Measurements from ENCODE around the gene PTGS1.

Gene PTGS1

DNA sequence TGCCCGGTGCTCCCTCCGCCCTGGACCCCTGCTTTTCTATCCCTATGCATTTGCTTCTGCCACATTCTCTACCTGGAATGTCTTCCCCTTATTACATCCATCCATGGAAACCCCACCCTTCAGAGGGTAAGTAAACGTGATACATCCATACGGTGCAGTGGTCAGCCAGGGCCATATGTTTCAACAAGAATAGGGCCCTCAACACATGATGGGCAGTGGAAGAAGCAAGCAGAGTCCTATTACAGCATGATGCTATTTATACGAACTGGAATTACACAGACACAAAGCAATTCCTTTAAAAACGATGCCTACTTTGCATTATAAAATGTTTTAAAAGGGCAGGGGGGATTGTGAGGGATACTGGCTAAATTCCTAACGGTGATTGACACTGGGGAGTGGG lies 38.2 kb upstream of the PTGS1 start:
- no peaks in the 10 kb centered on the region for H3K9me3 ChIP-seq (ENCODE audit: control insufficient read depth, insufficient read depth, low read depth, low read length)
- ChIA-PET POLR2A (no interaction called here), CTCF (no interaction called here)
- no peaks in the 10 kb centered on the region for H3K4me1 ChIP-seq (ENCODE audit: control insufficient read depth, insufficient read depth, low read length)
- H3K27ac ChIP-seq (ENCODE audit: extremely low read depth, low read depth, low read length): no peak overlapping the region
- TF ChIP-seq ZNF501 (tag by site-specific recombination; IDR thresholded peaks at IDR 0.05): no peak
- TF ChIP-seq MZF1 (tag by site-specific recombination; IDR thresholded peaks at IDR 0.05; ENCODE audit: borderline replicate concordance): no peak
- TF ChIP-seq, protein P1, sequence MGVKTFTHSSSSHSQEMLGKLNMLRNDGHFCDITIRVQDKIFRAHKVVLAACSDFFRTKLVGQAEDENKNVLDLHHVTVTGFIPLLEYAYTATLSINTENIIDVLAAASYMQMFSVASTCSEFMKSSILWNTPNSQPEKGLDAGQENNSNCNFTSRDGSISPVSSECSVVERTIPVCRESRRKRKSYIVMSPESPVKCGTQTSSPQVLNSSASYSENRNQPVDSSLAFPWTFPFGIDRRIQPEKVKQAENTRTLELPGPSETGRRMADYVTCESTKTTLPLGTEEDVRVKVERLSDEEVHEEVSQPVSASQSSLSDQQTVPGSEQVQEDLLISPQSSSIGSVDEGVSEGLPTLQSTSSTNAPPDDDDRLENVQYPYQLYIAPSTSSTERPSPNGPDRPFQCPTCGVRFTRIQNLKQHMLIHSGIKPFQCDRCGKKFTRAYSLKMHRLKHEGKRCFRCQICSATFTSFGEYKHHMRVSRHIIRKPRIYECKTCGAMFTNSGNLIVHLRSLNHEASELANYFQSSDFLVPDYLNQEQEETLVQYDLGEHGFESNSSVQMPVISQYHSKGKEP (tag by site-specific recombination; IDR thresholded peaks at IDR 0.05): no peak
- TF ChIP-seq, protein P2, sequence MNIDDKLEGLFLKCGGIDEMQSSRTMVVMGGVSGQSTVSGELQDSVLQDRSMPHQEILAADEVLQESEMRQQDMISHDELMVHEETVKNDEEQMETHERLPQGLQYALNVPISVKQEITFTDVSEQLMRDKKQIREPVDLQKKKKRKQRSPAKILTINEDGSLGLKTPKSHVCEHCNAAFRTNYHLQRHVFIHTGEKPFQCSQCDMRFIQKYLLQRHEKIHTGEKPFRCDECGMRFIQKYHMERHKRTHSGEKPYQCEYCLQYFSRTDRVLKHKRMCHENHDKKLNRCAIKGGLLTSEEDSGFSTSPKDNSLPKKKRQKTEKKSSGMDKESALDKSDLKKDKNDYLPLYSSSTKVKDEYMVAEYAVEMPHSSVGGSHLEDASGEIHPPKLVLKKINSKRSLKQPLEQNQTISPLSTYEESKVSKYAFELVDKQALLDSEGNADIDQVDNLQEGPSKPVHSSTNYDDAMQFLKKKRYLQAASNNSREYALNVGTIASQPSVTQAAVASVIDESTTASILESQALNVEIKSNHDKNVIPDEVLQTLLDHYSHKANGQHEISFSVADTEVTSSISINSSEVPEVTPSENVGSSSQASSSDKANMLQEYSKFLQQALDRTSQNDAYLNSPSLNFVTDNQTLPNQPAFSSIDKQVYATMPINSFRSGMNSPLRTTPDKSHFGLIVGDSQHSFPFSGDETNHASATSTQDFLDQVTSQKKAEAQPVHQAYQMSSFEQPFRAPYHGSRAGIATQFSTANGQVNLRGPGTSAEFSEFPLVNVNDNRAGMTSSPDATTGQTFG (tag by site-specific recombination; IDR thresholded peaks at IDR 0.05; ENCODE audit: borderline replicate concordance): no peak
- TF ChIP-seq KLF7 (tag by site-specific recombination; IDR thresholded peaks at IDR 0.05; ENCODE audit: borderline replicate concordance): no peak
- TF ChIP-seq ZNF266 (tag by site-specific recombination; IDR thresholded peaks at IDR 0.05; ENCODE audit: low read depth): no peak
- no peak for TF ChIP-seq ZBTB7A (tag by site-specific recombination; IDR thresholded peaks at IDR 0.05; ENCODE audit: low read depth)
- TF ChIP-seq, protein P3, sequence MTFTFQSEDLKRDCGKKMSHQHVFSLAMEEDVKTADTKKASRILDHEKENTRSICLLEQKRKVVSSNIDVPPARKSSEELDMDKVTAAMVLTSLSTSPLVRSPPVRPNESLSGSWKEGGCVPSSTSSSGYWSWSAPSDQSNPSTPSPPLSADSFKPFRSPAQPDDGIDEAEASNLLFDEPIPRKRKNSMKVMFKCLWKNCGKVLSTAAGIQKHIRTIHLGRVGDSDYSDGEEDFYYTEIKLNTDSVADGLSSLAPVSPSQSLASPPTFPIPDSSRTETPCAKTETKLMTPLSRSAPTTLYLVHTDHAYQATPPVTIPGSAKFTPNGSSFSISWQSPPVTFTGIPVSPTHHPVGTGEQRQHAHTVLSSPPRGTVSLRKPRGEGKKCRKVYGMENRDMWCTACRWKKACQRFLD (tag by site-specific recombination; IDR thresholded peaks at IDR 0.05): no peak
- TF ChIP-seq ZNF133 (tag by site-specific recombination; IDR thresholded peaks at IDR 0.05): no peak
- no peak for TF ChIP-seq ZNF138 (tag by site-specific recombination; IDR thresholded peaks at IDR 0.05; ENCODE audit: borderline replicate concordance)
- TF ChIP-seq, protein P4, sequence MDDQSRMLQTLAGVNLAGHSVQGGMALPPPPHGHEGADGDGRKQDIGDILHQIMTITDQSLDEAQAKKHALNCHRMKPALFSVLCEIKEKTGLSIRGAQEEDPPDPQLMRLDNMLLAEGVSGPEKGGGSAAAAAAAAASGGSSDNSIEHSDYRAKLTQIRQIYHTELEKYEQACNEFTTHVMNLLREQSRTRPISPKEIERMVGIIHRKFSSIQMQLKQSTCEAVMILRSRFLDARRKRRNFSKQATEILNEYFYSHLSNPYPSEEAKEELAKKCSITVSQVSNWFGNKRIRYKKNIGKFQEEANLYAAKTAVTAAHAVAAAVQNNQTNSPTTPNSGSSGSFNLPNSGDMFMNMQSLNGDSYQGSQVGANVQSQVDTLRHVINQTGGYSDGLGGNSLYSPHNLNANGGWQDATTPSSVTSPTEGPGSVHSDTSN (CRISPR knock-in tag; IDR thresholded peaks at IDR 0.05): no peak
- TF ChIP-seq ZNF621 (tag by site-specific recombination; IDR thresholded peaks at IDR 0.05): no peak
- TF ChIP-seq KLF9 (tag by site-specific recombination; IDR thresholded peaks at IDR 0.05; ENCODE audit: low read depth): no peak
- TF ChIP-seq SP2 (tag by site-specific recombination; IDR thresholded peaks at IDR 0.05): no peak
- H3K4me3 ChIP-seq (ENCODE audit: low read depth, low read length): no peak overlapping the region
- peaks cover 0 to 8% of the 10 kb centered on the region in 2 experiments; a peak in 1 of 3 replicates for H3K36me3 ChIP-seq (ENCODE audit: control insufficient read depth in 2 of 2, insufficient read depth in 1 of 2, low read length in 2 of 2)

DNA sequence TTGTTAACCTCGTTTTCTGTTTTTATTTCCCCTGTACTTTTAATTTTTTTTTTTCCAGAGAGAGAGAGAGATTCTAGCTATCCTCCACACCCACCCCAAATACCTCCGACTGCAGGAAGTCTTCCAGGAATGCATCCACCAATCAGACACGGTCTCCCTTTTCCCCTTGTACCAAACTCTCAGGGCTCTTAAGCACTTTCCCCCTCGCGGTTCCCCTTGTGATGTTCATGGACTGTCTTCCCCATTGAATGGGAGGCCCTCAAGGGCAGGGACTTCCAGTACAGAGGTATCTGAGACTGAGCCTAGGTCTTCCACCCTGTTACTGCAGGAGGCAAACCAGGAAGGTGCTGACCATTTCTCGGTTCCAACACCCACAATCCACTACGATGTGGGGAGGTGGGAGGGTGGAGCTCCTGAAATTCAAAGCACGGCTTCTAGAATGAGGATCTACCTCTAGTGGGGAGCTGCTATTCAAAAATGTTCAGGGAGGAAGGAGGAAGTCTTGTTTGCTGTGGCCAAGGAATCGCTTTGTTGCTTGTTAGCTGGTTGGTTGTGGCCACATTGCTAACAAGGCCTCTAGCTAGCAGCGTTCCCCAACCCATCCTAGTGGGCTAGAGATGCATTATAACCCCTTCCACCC lies 37.5 kb upstream of the PTGS1 start:
- Histone ChIP-seq H3K9me3 (ENCODE audit: control insufficient read depth, insufficient read depth, low read depth, low read length) (no peaks in the 10 kb centered on the region), H3K36me3 (ENCODE audit: control insufficient read depth in 2 of 2, insufficient read depth in 1 of 2, low read length in 2 of 2) (peaks cover 0 to 8% of the 10 kb centered on the region in 2 experiments; a peak in 1 of 3 replicates), H3K27ac (ENCODE audit: extremely low read depth, low read depth, low read length) (no peak overlapping the region), H3K4me1 (ENCODE audit: control insufficient read depth, insufficient read depth, low read length) (no peaks in the 10 kb centered on the region), H3K4me3 (ENCODE audit: low read depth, low read length) (no peak overlapping the region)
- CTCF ChIA-PET: interaction anchor here (0.6 kb wide), 2 partner anchors 25 to 405 kb away, joined by 3 read pairs; no protein-coding TSS in a partner anchor
- POLR2A ChIA-PET: interaction anchor here (0.5 kb wide), 1 partner anchor 1366 kb away, joined by 7 read pairs; no protein-coding TSS in a partner anchor
- TF ChIP-seq MEIS1 (CRISPR knock-in tag; IDR thresholded peaks at IDR 0.05; ENCODE audit: borderline replicate concordance) (no peak), ZNF169 (tag by site-specific recombination; IDR thresholded peaks at IDR 0.05) (no peak), MZF1 (tag by site-specific recombination; IDR thresholded peaks at IDR 0.05; ENCODE audit: borderline replicate concordance) (no peak), ZEB2 (tag by site-specific recombination; IDR thresholded peaks at IDR 0.05) (no peak), ZNF585B (tag by site-specific recombination; IDR thresholded peaks at IDR 0.05) (no peak), ZNF48 (tag by site-specific recombination; IDR thresholded peaks at IDR 0.05) (no peak), ZNF473 (tag by site-specific recombination; IDR thresholded peaks at IDR 0.05) (no peak), ZBTB20 (tag by site-specific recombination; IDR thresholded peaks at IDR 0.05) (no peak), EGR2 (tag by site-specific recombination; IDR thresholded peaks at IDR 0.05; ENCODE audit: low read depth) (no peak), IKZF3 (tag by site-specific recombination; IDR thresholded peaks at IDR 0.05) (no peak)
- TF ChIP-seq, protein P5, sequence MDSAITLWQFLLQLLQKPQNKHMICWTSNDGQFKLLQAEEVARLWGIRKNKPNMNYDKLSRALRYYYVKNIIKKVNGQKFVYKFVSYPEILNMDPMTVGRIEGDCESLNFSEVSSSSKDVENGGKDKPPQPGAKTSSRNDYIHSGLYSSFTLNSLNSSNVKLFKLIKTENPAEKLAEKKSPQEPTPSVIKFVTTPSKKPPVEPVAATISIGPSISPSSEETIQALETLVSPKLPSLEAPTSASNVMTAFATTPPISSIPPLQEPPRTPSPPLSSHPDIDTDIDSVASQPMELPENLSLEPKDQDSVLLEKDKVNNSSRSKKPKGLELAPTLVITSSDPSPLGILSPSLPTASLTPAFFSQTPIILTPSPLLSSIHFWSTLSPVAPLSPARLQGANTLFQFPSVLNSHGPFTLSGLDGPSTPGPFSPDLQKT (IDR thresholded peaks at IDR 0.05; ENCODE audit: borderline replicate concordance, low read depth, low read length): no peak
- TF ChIP-seq, protein P6, sequence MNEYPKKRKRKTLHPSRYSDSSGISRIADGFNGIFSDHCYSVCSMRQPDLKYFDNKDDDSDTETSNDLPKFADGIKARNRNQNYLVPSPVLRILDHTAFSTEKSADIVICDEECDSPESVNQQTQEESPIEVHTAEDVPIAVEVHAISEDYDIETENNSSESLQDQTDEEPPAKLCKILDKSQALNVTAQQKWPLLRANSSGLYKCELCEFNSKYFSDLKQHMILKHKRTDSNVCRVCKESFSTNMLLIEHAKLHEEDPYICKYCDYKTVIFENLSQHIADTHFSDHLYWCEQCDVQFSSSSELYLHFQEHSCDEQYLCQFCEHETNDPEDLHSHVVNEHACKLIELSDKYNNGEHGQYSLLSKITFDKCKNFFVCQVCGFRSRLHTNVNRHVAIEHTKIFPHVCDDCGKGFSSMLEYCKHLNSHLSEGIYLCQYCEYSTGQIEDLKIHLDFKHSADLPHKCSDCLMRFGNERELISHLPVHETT (tag by site-specific recombination; IDR thresholded peaks at IDR 0.05): no peak
